ENCODE results near the gene ATAT1.

DNA sequence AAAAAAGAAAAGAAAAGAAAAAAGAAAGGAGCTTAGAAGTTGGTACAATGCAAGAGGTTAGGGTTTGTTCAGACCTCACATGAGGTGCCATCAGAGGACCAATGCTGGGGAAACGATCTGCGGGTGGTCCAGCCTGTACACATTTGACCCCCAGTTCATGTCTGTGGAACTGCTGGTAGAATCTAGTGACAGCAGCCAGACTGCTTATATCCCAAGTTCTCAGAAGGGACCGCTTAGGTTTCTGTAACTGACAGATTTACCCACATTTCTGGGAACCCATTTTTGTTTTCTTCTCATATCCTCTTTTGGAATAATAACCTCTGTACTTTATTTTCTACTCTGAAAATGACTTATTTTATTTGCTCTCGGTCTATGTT, 55.1 kb downstream of the ATAT1 start:
- TF ChIP-seq, protein P1, sequence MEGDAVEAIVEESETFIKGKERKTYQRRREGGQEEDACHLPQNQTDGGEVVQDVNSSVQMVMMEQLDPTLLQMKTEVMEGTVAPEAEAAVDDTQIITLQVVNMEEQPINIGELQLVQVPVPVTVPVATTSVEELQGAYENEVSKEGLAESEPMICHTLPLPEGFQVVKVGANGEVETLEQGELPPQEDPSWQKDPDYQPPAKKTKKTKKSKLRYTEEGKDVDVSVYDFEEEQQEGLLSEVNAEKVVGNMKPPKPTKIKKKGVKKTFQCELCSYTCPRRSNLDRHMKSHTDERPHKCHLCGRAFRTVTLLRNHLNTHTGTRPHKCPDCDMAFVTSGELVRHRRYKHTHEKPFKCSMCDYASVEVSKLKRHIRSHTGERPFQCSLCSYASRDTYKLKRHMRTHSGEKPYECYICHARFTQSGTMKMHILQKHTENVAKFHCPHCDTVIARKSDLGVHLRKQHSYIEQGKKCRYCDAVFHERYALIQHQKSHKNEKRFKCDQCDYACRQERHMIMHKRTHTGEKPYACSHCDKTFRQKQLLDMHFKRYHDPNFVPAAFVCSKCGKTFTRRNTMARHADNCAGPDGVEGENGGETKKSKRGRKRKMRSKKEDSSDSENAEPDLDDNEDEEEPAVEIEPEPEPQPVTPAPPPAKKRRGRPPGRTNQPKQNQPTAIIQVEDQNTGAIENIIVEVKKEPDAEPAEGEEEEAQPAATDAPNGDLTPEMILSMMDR (optimal IDR thresholded peaks at IDR 0.05 in 1 of 3, IDR thresholded peaks at IDR 0.05 in 1 of 3, conservative IDR thresholded peaks at IDR 0.05 in 1 of 3; ENCODE audit: extremely low read depth in 1 of 3, insufficient read depth in 2 of 3, low read length in 3 of 3): no peak
- no peak for TF ChIP-seq EZH2 (IDR thresholded peaks at IDR 0.05; ENCODE audit: low read length)
